Transverse colon (tissue), 4 donors: ENCODE data around the gene HAUS5. TPM values are rescaled to one million over a fixed set of nuclear protein-coding genes. Genes with fewer than 3 reads are reported as not detected.

Experiments used
- DNase-seq: peaks from one replicate; pipeline ENCODE4 v3.0.0-alpha.2; 2019
- H3K27ac ChIP-seq, 4 donors: fragments of 200-600 bp; sonication (generic); 2 replicates each; pipeline ENCODE4 v1.5.1; 2016 to 2018; ENCODE audit warnings: inconsistent platforms in 4 of 4
- H3K27me3 ChIP-seq: fragments of 200-600 bp; sonication (generic); 2 replicates; pipeline ENCODE4 v1.5.1; 2017; ENCODE audit warnings: inconsistent platforms
- H3K36me3 ChIP-seq, 4 donors: fragments of 200-600 bp; sonication (generic); 2 replicates each; pipeline ENCODE4 v1.5.1; 2017 to 2019; ENCODE audit warnings: inconsistent platforms in 4 of 4
- H3K4me1 ChIP-seq, 4 donors: fragments of 200-600 bp; sonication (generic); 2 replicates each; pipeline ENCODE4 v1.5.1; 2017 to 2020; ENCODE audit warnings: inconsistent platforms in 4 of 4
- H3K4me3 ChIP-seq, 4 donors: fragments of 200-600 bp; sonication (generic); 1 replicate in 1 of 4; 2 replicates in 3 of 4; pipeline versions ENCODE4 v1.5.1 to v1.6.1; 2017 to 2019; ENCODE audit warnings: inconsistent platforms in 4 of 4
- H3K9me3 ChIP-seq, 2 donors: fragments of 200-600 bp; sonication (generic); 2 replicates each; pipeline ENCODE4 v1.5.1; 2017 to 2019; ENCODE audit warnings: inconsistent platforms in 2 of 2
- CTCF ChIP-seq, 5 experiments: fragments of 200-600 bp in 3 of 5; fragments of 450-650 bp in 2 of 5; sonication (generic) in 3 of 5; IDR thresholded peaks; 1 replicate in 2 of 5; 2 replicates in 3 of 5; pipeline ENCODE4 v1.5.1; 2016 to 2017; ENCODE audit warnings: antibody characterized with exemption in 5 of 5, inconsistent platforms in 3 of 5, mild to moderate bottlenecking in 2 of 5, moderate library complexity in 1 of 5
- EP300 ChIP-seq: sonication (generic); formaldehyde crosslinking; IDR thresholded peaks from one replicate; pipeline ENCODE4 v1.6.1; 2017; ENCODE audit warnings: antibody characterized with exemption, low read depth
- POLR2A ChIP-seq: fragments of 450-650 bp; IDR thresholded peaks from one replicate; pipeline ENCODE4 v1.6.1; 2016; ENCODE audit warnings: antibody characterized with exemption, mild to moderate bottlenecking, moderate library complexity
- POLR2AphosphoS5 ChIP-seq, 3 donors: sonication (generic); formaldehyde crosslinking; IDR thresholded peaks; one replicate each; pipeline ENCODE4 v1.6.1; 2016; ENCODE audit warnings: antibody characterized with exemption in 3 of 3
- WGBS, 2 donors: methylation state at CpG; one replicate each; pipeline ENCODE4 v1.1.5; 2018; ENCODE audit warnings: low coverage in 1 of 2; 5-methylcytosine and 5-hydroxymethylcytosine counted together
- in situ Hi-C, 4 donors: fragments of 200-750 bp; cut with MboI; loops; one replicate each; pipeline versions ENCODE4 v1.15.0 to v1.15.1; 2017; ENCODE audit warnings: low sequenced_read_pairs in 3 of 4, low pct_ligation_motif_present in 1 of 4, low pct_unique_long_range_greater_than_20kb in 1 of 4
- intact Hi-C: fragments of 100-400 bp; cut with DNase I; formaldehyde crosslinking; loops from one replicate; pipeline ENCODE4 v1.15.1; 2023; ENCODE audit warnings: low total_unique reads
- total RNA-seq, 4 donors: library from RNA; depleted of rRNA; stranded (reverse); fragments of >200 nt; gene quantifications; one replicate each; pipeline ENCODE4 v1.1.0, GENCODE V29; 2016

Gene HAUS5
- total RNA-seq, 4 donors from 2014 or later = 3.7 to 6.6 (median 5.2) TPM

DNA sequence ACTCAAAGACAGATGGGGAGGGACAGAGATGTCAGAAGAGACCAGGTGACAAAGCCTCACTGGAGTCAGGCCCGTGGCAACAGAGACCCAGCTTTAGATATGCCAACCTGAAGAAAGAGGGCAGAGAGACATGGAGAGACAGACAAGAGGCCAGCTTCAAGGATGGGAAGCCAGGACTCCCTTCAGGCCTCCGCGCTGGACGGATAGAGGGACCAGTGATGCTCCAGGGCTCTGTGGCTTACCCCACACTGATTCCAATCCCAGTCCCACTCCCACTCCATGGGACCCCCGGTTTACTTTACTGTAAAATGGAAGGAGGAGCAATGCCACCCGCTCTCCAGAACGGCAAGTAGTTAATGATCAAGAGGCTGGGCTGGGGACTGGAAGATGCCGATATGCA is 27.3 kb downstream of the HAUS5 start:
- no peak for TF ChIP-seq POLR2A
- TF ChIP-seq CTCF (IDR thresholded peaks at IDR 0.05) = no peak
- TF ChIP-seq POLR2AphosphoS5 (IDR thresholded peaks at IDR 0.05) = no peak
- TF ChIP-seq EP300 = no peak
- no peak for DNase-seq
- Histone ChIP-seq H3K4me1 (peaks cover 4 to 20% (median 13%) of the 10 kb centered on the region in 4 donors), H3K27ac (no peak overlapping the region), H3K27me3 (no peaks in the 10 kb centered on the region), H3K4me3 (no peak overlapping the region), H3K9me3 (no peaks in the 10 kb centered on the region), H3K36me3 (peaks cover 0 to 25% (median 8%) of the 10 kb centered on the region in 4 donors)
- in situ Hi-C loops = no loop called here
- intact Hi-C loops = loop anchor here (10.0 kb wide), 1 partner anchor 95 kb away; the partner anchor contains the start of gene TMEM147
- 71 to 79% methylated on average over 4 to 8 of the region's 8 CpGs for WGBS, 2 donors

- 27% methylated on average over 19 of the region's 28 CpGs; no CpG with 5 or more reads in 1 of the 2 donors for WGBS, 2 donors
Observed at GRCh38 chr19:35641515-35642151, 29.1 kb downstream of the HAUS5 start, which contains the start of gene ETV2. TSS of gene ETV2 (plus strand) at chr19:35641745. CDS start at chr19:35642461, 716 bp downstream.

DNA sequence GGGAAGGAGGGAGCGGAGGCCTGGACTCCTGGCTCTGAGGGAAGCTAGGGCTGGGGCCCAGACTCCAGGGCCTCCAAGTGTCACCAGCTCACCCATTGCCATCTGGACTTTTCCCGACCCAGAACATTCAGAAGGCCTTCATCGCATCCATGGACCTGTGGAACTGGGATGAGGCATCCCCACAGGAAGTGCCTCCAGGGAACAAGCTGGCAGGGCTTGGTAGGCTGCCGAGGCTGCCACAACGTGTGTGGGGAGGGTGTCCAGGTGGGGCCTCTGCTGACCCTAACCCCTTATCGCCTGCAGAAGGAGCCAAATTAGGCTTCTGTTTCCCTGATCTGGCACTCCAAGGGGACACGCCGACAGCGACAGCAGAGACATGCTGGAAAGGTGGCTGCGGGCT is 29.8 kb downstream of the HAUS5 start:
- H3K36me3 ChIP-seq = peaks cover 0 to 8% (median 3%) of the 10 kb centered on the region in 4 donors
- H3K4me1 ChIP-seq = peaks cover 8 to 28% (median 21%) of the 10 kb centered on the region in 4 donors
- H3K4me3 ChIP-seq = no peak overlapping the region
- 81% methylated on average over 8 of the region's 10 CpGs; no CpG with 5 or more reads in 1 of the 2 donors for WGBS, 2 donors
- TF ChIP-seq POLR2AphosphoS5 (IDR thresholded peaks at IDR 0.05) = no peak
- TF ChIP-seq CTCF (IDR thresholded peaks at IDR 0.05) = no peak
- TF ChIP-seq POLR2A = no peak
- TF ChIP-seq EP300 = no peak
- intact Hi-C loops = no loop called here
- in situ Hi-C loops = no loop called here
- no peak for DNase-seq
- H3K27me3 ChIP-seq = no peaks in the 10 kb centered on the region
- H3K9me3 ChIP-seq = no peaks in the 10 kb centered on the region
- no peak overlapping the region for H3K27ac ChIP-seq

More at GRCh38 chr19:35641515-35642151, 29.1 kb downstream of the HAUS5 start, which contains the start of gene ETV2:
- Histone ChIP-seq H3K4me3 (no peak within 1 kb of the TSS), H3K4me1 (peaks cover 8 to 28% (median 20%) of the 10 kb centered on the region in 4 donors), H3K27ac (no peak within 1 kb of the TSS), H3K27me3 (no peaks in the 10 kb centered on the region), H3K36me3 (peaks cover 0 to 15% (median 5%) of the 10 kb centered on the region in 4 donors), H3K9me3 (no peaks in the 10 kb centered on the region)
- TF ChIP-seq EP300 (no peak), CTCF (IDR thresholded peaks at IDR 0.05) (no peak), POLR2AphosphoS5 (IDR thresholded peaks at IDR 0.05) (no peak)
- in situ Hi-C loops = no loop called here
- intact Hi-C loops = no loop called here
- DNase-seq = peak; percentile 34

- intact Hi-C loops = no loop called here
- peaks cover 0 to 3% (median under 1%) of the 10 kb centered on the region in 4 donors for H3K36me3 ChIP-seq
- H3K27me3 ChIP-seq = no peaks in the 10 kb centered on the region
- H3K27ac ChIP-seq = peak overlapping the region; percentile 92 to 95 (median 94)
- H3K4me3 ChIP-seq = peak overlapping the region; percentile 48 to 70 (median 58)
- DNase-seq = no peak
- WGBS, 2 donors = 22 to 37% methylated on average over 5 to 15 of the region's 15 CpGs
- no peaks in the 10 kb centered on the region for H3K9me3 ChIP-seq
- TF ChIP-seq CTCF (IDR thresholded peaks at IDR 0.05) = no peak
- no peak for TF ChIP-seq POLR2AphosphoS5 (IDR thresholded peaks at IDR 0.05)
- no peak for TF ChIP-seq EP300
- TF ChIP-seq POLR2A = no peak
- peaks cover 8 to 32% (median 23%) of the 10 kb centered on the region in 4 donors for H3K4me1 ChIP-seq
- in situ Hi-C loops = no loop called here
Observed at GRCh38 chr19:35642798-35643254, 30.3 kb downstream of the HAUS5 start.
